Endothelial cell of umbilical vein (primary cell): ENCODE data around the gene CACNA1C. TPM values are rescaled to one million over a fixed set of nuclear protein-coding genes. Genes with fewer than 3 reads are reported as not detected.

Experiments
- BruUV-seq: library from RNA; stranded (reverse); fragments of 400-500 nt; replicated peaks from 2 replicates; lab custom pipeline; 2021; lab: Mats Ljungman, UMichigan
- CTCF ChIA-PET: fragments of 300-600, 350-600 bp; sonication (Branson Sonifier 250); formaldehyde crosslinking; loops from one replicate; lab custom pipeline; 2021; ENCODE audit warnings: antibody characterized with exemption, inconsistent platforms; lab: Charles Lee
- POLR2A ChIA-PET: fragments of 300-600, 350-600 bp; sonication (Branson Sonifier 250); formaldehyde crosslinking; loops from one replicate; lab custom pipeline; 2021; ENCODE audit warnings: antibody characterized with exemption, inconsistent platforms; lab: Charles Lee
- DNase-seq: peaks from one replicate; pipeline ENCODE4 v3.0.0-alpha.2; 2011; ENCODE audit warnings: low read depth, low spot score
- FAIRE-seq: peaks from 2 replicates; lab custom pipeline; 2011; peaks lifted over from hg19 to GRCh38; lab: Jason Lieb, UNC
- H2AFZ ChIP-seq: 2 replicates; pipeline ENCODE4 v1.6.0; 2012; ENCODE audit warnings: low read depth, low read length, control low read depth, inconsistent platforms
- H3K27ac ChIP-seq: 2 replicates; pipeline ENCODE4 v1.5.1; 2011; ENCODE audit warnings: low read depth, mild to moderate bottlenecking, control low read depth, low read length, moderate library complexity; ENCODE audit not compliant: insufficient read depth
- H3K27me3 ChIP-seq, 2 experiments: 2 replicates each; pipeline versions ENCODE4 v1.6.0 to v1.6.1; 2011; ENCODE audit warnings: low read length in 2 of 2, mixed read lengths in 1 of 2; ENCODE audit not compliant: control insufficient read depth in 2 of 2, insufficient read depth in 2 of 2
- H3K36me3 ChIP-seq, 2 experiments: 2 replicates in 1 of 2; 3 replicates in 1 of 2; pipeline ENCODE4 v1.5.1; 2011; ENCODE audit warnings: low read length in 2 of 2, mild to moderate bottlenecking in 1 of 2, moderate library complexity in 1 of 2; ENCODE audit not compliant: control insufficient read depth in 2 of 2, insufficient read depth in 2 of 2; ENCODE audit errors: extremely low read depth in 1 of 2
- H3K4me1 ChIP-seq: 3 replicates; pipeline ENCODE4 v1.5.1; 2011; ENCODE audit warnings: mild to moderate bottlenecking, low read length; ENCODE audit not compliant: control insufficient read depth, insufficient read depth; ENCODE audit errors: extremely low read depth
- H3K4me2 ChIP-seq: 2 replicates; pipeline ENCODE4 v1.6.1; 2011; ENCODE audit warnings: low read length, control low read depth, mixed read lengths; ENCODE audit not compliant: insufficient read depth
- H3K4me3 ChIP-seq, 3 experiments: fragments of 200-600 bp in 1 of 3; sonication (generic), shearing (Covaris generic) in 1 of 3; replicated peaks in 1 of 3; 2 replicates each; pipeline ENCODE4 v1.5.1; 2011 to 2016; ENCODE audit warnings: control low read depth in 3 of 3, low read length in 3 of 3, mild to moderate bottlenecking in 2 of 3, inconsistent platforms in 1 of 3, low read depth in 1 of 3, moderate library complexity in 1 of 3; ENCODE audit not compliant: insufficient read depth in 1 of 3
- H3K79me2 ChIP-seq: 2 replicates; pipeline ENCODE4 v1.6.0; 2012; ENCODE audit warnings: low read length, inconsistent platforms; ENCODE audit not compliant: control insufficient read depth, insufficient read depth
- H3K9ac ChIP-seq: replicated peaks from 2 replicates; pipeline ENCODE3; 2011; ENCODE audit warnings: low read length, control low read depth; ENCODE audit not compliant: insufficient read depth; ENCODE audit errors: extremely low read depth
- H3K9me1 ChIP-seq: replicated peaks from 3 replicates; pipeline ENCODE4 v1.6.0; 2011; ENCODE audit warnings: mild to moderate bottlenecking, low read length; ENCODE audit not compliant: control insufficient read depth, insufficient read depth; ENCODE audit errors: extremely low read depth
- H3K9me3 ChIP-seq: replicated peaks from 2 replicates; pipeline ENCODE4 v1.5.1; 2012; ENCODE audit warnings: low read length, inconsistent platforms; ENCODE audit not compliant: control insufficient read depth, insufficient read depth
- H4K20me1 ChIP-seq: replicated peaks from 2 replicates; pipeline ENCODE3; 2011; ENCODE audit warnings: mild to moderate bottlenecking, low read length; ENCODE audit not compliant: control insufficient read depth, insufficient read depth; ENCODE audit errors: extremely low read depth
- CTCF ChIP-seq, 2 donors: IDR thresholded peaks; 1 replicate in 1 of 2; 2 replicates in 1 of 2; pipeline ENCODE4 v1.5.1; 2011; ENCODE audit warnings: low read length in 2 of 2, mild to moderate bottlenecking in 2 of 2, moderate library complexity in 2 of 2, control low read depth in 1 of 2, inconsistent platforms in 1 of 2, low read depth in 1 of 2; ENCODE audit not compliant: insufficient read depth in 1 of 2; ENCODE audit errors: extremely low read depth in 1 of 2
- EZH2 ChIP-seq: IDR thresholded peaks from 2 replicates; pipeline ENCODE4 v1.6.1; 2012; ENCODE audit warnings: borderline replicate concordance, low read depth, mild to moderate bottlenecking, moderate library complexity, low read length, inconsistent platforms; ENCODE audit not compliant: severe bottlenecking
- FOS ChIP-seq: IDR thresholded peaks from 2 replicates; pipeline ENCODE4 v1.6.1; 2011; ENCODE audit warnings: mild to moderate bottlenecking, low read length, moderate library complexity, borderline replicate concordance; ENCODE audit not compliant: insufficient read depth
- GATA2 ChIP-seq: IDR thresholded peaks from 2 replicates; pipeline ENCODE4 v1.7.0; 2011; ENCODE audit warnings: low read depth, mild to moderate bottlenecking, moderate library complexity, mixed read lengths, low read length; ENCODE audit not compliant: insufficient read length, insufficient read depth
- JUN ChIP-seq: IDR thresholded peaks from 2 replicates; pipeline ENCODE4 v1.6.1; 2011; ENCODE audit warnings: borderline replicate concordance, low read depth; ENCODE audit not compliant: insufficient read length, insufficient read depth
- MAX ChIP-seq: IDR thresholded peaks from 2 replicates; pipeline ENCODE4 v1.6.1; 2011; ENCODE audit not compliant: insufficient read depth, insufficient read length
- MYC ChIP-seq: IDR thresholded peaks from one replicate; pipeline ENCODE4 v1.6.1; 2011; ENCODE audit warnings: mild to moderate bottlenecking, low read depth, low read length
- POLR2A ChIP-seq: IDR thresholded peaks from 2 replicates; pipeline ENCODE4 v1.6.1; 2012; ENCODE audit warnings: low read depth, mild to moderate bottlenecking, control low read depth, low read length
- POLR2AphosphoS5 ChIP-seq: IDR thresholded peaks from 2 replicates; pipeline ENCODE4 v1.6.1; 2012; ENCODE audit warnings: low read depth, mild to moderate bottlenecking, control low read depth, low read length, moderate library complexity; ENCODE audit not compliant: insufficient read depth
- dilution Hi-C: fragments of 300-500 bp; cut with MboI; formaldehyde crosslinking; loops from one replicate; pipeline ENCODE4 v1.15.0; 2019; ENCODE audit warnings: low sequenced_read_pairs; ENCODE audit not compliant: extremely low pct_ligation_motif_present
- intact Hi-C: fragments of 100-400 bp; cut with micrococcal nuclease; formaldehyde crosslinking; loops from one replicate; pipeline ENCODE4 v1.10.0; 2022
- polyA plus RNA-seq, 4 experiments: library from polyadenylated mRNA; depleted of rRNA in 3 of 4; stranded (reverse) in 3 of 4; unstranded in 1 of 4; fragments of >200 nt; gene quantifications; 2 replicates each; pipeline versions ENCODE4 v1.2.1 to v1.2.3, GENCODE V29; 2011 to 2012; ENCODE audit warnings: missing spikeins in 1 of 4
- total RNA-seq: library from RNA; stranded (reverse); gene quantifications from 2 replicates; pipeline ENCODE4 v1.2.3, GENCODE V29; 2021

The CACNA1C gene
- total and polyA plus RNA-seq, 2 donors (not counting 3 experiments of a cell fraction or from before 2014, with no cell fraction given), result not detected

DNA sequence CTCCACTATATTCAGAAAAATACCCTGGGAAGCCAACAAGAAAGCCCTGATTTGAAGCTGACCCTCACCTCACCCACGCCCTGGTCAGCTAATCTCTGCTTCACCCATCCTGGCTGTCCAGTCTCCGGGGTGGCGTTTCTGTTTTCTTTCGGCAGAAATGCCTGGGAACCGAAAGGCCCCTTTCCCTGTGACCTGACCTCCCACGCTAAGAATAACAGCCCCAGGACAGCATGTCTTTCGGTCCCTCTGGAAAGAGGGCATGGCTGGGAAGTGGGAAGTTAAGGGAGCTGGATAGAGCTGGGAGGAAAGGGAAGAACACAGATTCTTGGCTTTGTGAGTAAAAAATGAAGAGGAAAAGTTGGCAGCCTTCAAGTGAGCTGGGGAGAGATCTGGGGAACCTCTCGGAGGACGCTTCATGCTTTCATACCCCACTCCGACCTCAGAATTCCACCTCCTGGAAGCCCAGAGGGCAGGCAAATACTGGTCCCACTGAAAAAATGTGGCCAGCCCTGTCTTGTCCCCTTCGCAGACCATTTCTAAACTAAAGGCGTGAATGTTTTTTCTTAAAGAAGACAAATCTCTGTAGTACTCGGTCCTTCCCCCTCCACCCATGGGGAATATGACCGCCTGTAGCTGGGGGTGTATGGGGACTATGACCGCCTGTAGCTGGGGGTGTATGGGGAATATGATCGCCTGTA, 579.0 kb downstream of the CACNA1C start:
- H3K4me1 ChIP-seq, result no peaks in the 10 kb centered on the region
- FAIRE-seq, result no peak
- H3K9ac ChIP-seq, result no peak overlapping the region
- intact Hi-C loops, result no loop called here
- no peak overlapping the region for H3K4me2 ChIP-seq
- no peaks in the 10 kb centered on the region for H3K9me1 ChIP-seq
- no peak overlapping the region for H2AFZ ChIP-seq
- DNase-seq, result no peak
- no peak overlapping the region for H3K27ac ChIP-seq
- no peaks in the 10 kb centered on the region for H3K79me2 ChIP-seq
- no peak overlapping the region for H3K4me3 ChIP-seq
- no peaks in the 10 kb centered on the region for H3K36me3 ChIP-seq
- TF ChIP-seq GATA2 (no peak), CTCF (IDR thresholded peaks at IDR 0.05; ENCODE audit: extremely low read depth in 1 of 2, insufficient read depth in 1 of 2, low read depth in 1 of 2, low read length in 2 of 2) (no peak), FOS (no peak), EZH2 (no peak), JUN (no peak), MYC (no peak), POLR2A (no peak), POLR2AphosphoS5 (no peak), MAX (no peak)
- no peaks in the 10 kb centered on the region for H3K27me3 ChIP-seq
- H4K20me1 ChIP-seq, result no peaks in the 10 kb centered on the region
- ChIA-PET CTCF (no interaction called here), POLR2A (no interaction called here)
- no TSS peak for BruUV-seq
- no peaks in the 10 kb centered on the region for H3K9me3 ChIP-seq
- dilution Hi-C loops, result no loop called here
